OCI-LY1 (cell line): ENCODE results near the gene LHX6.

Experiments
- H2AFZ ChIP-seq: fragments of 200-600 bp; sonication (generic), shearing (Covaris generic); 2 replicates; pipeline ENCODE4 v1.6.0; 2014; ENCODE audit warnings: antibody characterized with exemption, mild to moderate bottlenecking, low read length
- H3F3A ChIP-seq: fragments of 200-600 bp; sonication (generic), shearing (Covaris generic); 2 replicates; pipeline ENCODE4 v1.6.0; 2014; ENCODE audit warnings: mild to moderate bottlenecking, antibody characterized with exemption, low read length, moderate library complexity; ENCODE audit not compliant: insufficient read depth
- H3K27ac ChIP-seq: fragments of 200-600 bp; sonication (generic); 2 replicates; pipeline ENCODE4 v1.5.1; 2014; ENCODE audit warnings: low read length, mixed run types, mild to moderate bottlenecking, low read depth; ENCODE audit not compliant: poor library complexity, severe bottlenecking
- H3K27me3 ChIP-seq: fragments of 200-600 bp; sonication (generic); 2 replicates; pipeline ENCODE4 v1.6.0; 2014; ENCODE audit warnings: antibody characterized with exemption, mild to moderate bottlenecking, low read length, moderate library complexity; ENCODE audit not compliant: insufficient read depth
- H3K36me3 ChIP-seq: fragments of 200-600 bp; sonication (generic); 2 replicates; pipeline ENCODE4 v1.6.1; 2014; ENCODE audit warnings: mild to moderate bottlenecking, antibody characterized with exemption, low read length, moderate library complexity, mixed read lengths; ENCODE audit not compliant: insufficient read depth
- H3K4me1 ChIP-seq: fragments of 200-600 bp; sonication (generic); 2 replicates; pipeline ENCODE4 v1.5.1; 2014; ENCODE audit warnings: mild to moderate bottlenecking, low read length, moderate library complexity; ENCODE audit not compliant: insufficient read depth, severe bottlenecking
- H3K4me2 ChIP-seq: fragments of 200-600 bp; sonication (generic), shearing (Covaris generic); 2 replicates; pipeline ENCODE4 v1.6.1; 2014; ENCODE audit warnings: low read length
- H3K4me3 ChIP-seq: fragments of 200-600 bp; sonication (generic); 2 replicates; pipeline ENCODE4 v1.5.1; 2014; ENCODE audit warnings: low read length, low read depth, mild to moderate bottlenecking, mixed read lengths; ENCODE audit not compliant: poor library complexity, severe bottlenecking
- H3K79me2 ChIP-seq: fragments of 200-600 bp; shearing (Covaris generic); 2 replicates; pipeline ENCODE4 v1.6.1; 2016; ENCODE audit warnings: mixed run types, low read length, mixed read lengths; ENCODE audit not compliant: insufficient read depth
- H3K9ac ChIP-seq: fragments of 200-600 bp; sonication (generic), shearing (Covaris generic); 2 replicates; pipeline ENCODE4 v1.6.1; 2014; ENCODE audit warnings: mild to moderate bottlenecking, low read length, mixed read lengths
- H3K9me2 ChIP-seq: fragments of 200-600 bp; sonication (generic), shearing (Covaris generic); 2 replicates; pipeline ENCODE4 v1.6.1; 2014; ENCODE audit warnings: low read depth, mild to moderate bottlenecking, low read length, mixed read lengths
- H3K9me3 ChIP-seq: fragments of 200-600 bp; shearing (Covaris generic); 2 replicates; pipeline ENCODE4 v1.6.1; 2014; ENCODE audit warnings: low read length, mixed read lengths
- H4K20me1 ChIP-seq: fragments of 200-600 bp; sonication (generic), shearing (Covaris generic); 2 replicates; pipeline ENCODE4 v1.6.0; 2016; ENCODE audit warnings: mild to moderate bottlenecking, low read length; ENCODE audit not compliant: insufficient read depth
- CTCF ChIP-seq: fragments of 200-600 bp; sonication (generic), shearing (Covaris generic); IDR thresholded peaks from 2 replicates; pipeline ENCODE4 v1.5.1; 2017; ENCODE audit warnings: mild to moderate bottlenecking, antibody characterized with exemption, low read length, moderate library complexity, mixed read lengths
- EZH2 ChIP-seq: fragments of 200-600 bp; sonication (generic), shearing (Covaris generic); IDR thresholded peaks from 2 replicates; pipeline ENCODE4 v1.8.0; 2017; ENCODE audit warnings: borderline replicate concordance, mixed run types, mild to moderate bottlenecking, antibody characterized with exemption, low read length, moderate library complexity, mixed read lengths

LHX6 gene

DNA sequence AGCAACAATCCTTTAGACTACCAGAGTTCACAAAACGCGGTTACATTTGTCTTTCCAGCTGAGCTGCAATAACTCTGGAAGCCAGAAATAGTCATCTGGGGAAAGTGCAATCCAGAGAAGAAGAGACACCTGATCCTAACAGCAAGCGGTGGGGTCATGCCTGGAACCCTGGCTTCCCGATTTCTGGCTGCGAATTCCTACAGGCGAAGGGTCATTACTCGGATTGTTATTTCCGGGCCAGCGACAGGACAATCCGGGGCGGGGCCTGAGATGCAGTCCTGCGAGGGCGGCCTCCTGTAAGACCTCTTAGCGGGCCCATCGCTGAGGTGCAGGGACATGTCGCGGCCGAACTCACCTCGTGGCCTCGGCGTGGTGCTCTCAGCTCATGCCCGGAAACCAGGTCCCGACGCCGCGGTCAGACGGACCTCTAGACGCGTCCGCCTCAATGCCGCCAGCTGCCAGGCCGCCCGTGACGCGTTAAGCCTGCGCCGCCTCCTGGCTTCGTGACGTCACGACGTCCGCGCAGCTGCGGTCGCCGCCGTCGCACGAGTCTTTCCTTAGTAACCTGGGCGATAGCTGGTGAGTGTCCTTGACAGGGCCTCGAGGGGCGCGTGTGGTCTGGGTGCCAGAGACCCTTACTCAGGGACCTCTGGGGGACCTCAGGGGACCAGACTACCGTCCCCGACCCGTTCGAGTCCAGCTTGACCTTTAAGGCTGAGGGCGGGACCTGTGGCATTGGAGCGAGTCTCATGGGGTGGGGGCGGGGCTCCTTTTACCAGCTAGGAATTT, 35.8 kb upstream of the LHX6 start, which contains the start of the genes MRRF and RBM18:
Gene MRRF (plus strand): TSS at position 523 of the 789 bp plus-strand sequence. CDS start 6,010 bp downstream, outside the sequence.
Gene RBM18 (minus strand): TSS at position 481 of the 789 bp plus-strand sequence. CDS start 3,348 bp downstream, outside the sequence.
- Histone ChIP-seq H3K36me3 (peaks cover 26% of the 10 kb centered on the region), H3K79me2 (peaks cover 46% of the 10 kb centered on the region), H3K4me3 (peak within 1 kb of the TSS; percentile 83), H4K20me1 (no peaks in the 10 kb centered on the region), H3F3A (no peaks in the 10 kb centered on the region), H3K9me2 (no peaks in the 10 kb centered on the region), H3K4me2 (peak within 1 kb of the TSS; percentile 95), H3K27ac (peak within 1 kb of the TSS; percentile 88), H3K27me3 (no peaks in the 10 kb centered on the region), H3K4me1 (peaks cover 48% of the 10 kb centered on the region), H3K9ac (peak within 1 kb of the TSS; percentile 88), H2AFZ (0 out of 2 replicates have a peak within 1 kb of the TSS, but pooled peaks have one; percentile 24), H3K9me3 (no peaks in the 10 kb centered on the region)
- TF ChIP-seq EZH2 (no peak), CTCF (no peak)

GRCh38 chr9:122263699-122264349, 35.1 kb upstream of the LHX6 start:
- H3F3A ChIP-seq = no peaks in the 10 kb centered on the region
- H3K4me3 ChIP-seq = peak overlapping the region; percentile 83
- TF ChIP-seq CTCF (no peak), EZH2 (no peak)
- peaks cover 46% of the 10 kb centered on the region for H3K79me2 ChIP-seq
- H3K9me2 ChIP-seq = no peaks in the 10 kb centered on the region
- no peaks in the 10 kb centered on the region for H4K20me1 ChIP-seq
- no peak overlapping the region for H2AFZ ChIP-seq
- H3K27me3 ChIP-seq = no peaks in the 10 kb centered on the region
- H3K9me3 ChIP-seq = no peaks in the 10 kb centered on the region
- H3K4me2 ChIP-seq = peak overlapping the region; percentile 95
- H3K36me3 ChIP-seq = peaks cover 34% of the 10 kb centered on the region
- peaks cover 48% of the 10 kb centered on the region for H3K4me1 ChIP-seq
- peak overlapping the region; percentile 88 for H3K9ac ChIP-seq
- peak overlapping the region; percentile 88 for H3K27ac ChIP-seq

GRCh38 chr9:122262073-122262472, 33.3 kb upstream of the LHX6 start:
- H4K20me1 ChIP-seq = no peaks in the 10 kb centered on the region
- peaks cover 30% of the 10 kb centered on the region for H3K79me2 ChIP-seq
- no peaks in the 10 kb centered on the region for H3F3A ChIP-seq
- peak overlapping the region; percentile 4; the same call in 1 of the 2 replicates for H3K4me2 ChIP-seq
- H3K4me3 ChIP-seq = no peak overlapping the region
- no peak overlapping the region for H3K9ac ChIP-seq
- H3K4me1 ChIP-seq = peaks cover 32% of the 10 kb centered on the region
- H3K9me3 ChIP-seq = no peaks in the 10 kb centered on the region
- TF ChIP-seq EZH2 (no peak), CTCF (no peak)
- H3K27me3 ChIP-seq = no peaks in the 10 kb centered on the region
- H3K36me3 ChIP-seq = peaks cover 42% of the 10 kb centered on the region
- H3K9me2 ChIP-seq = no peaks in the 10 kb centered on the region
- no peak overlapping the region for H3K27ac ChIP-seq
- no peak overlapping the region for H2AFZ ChIP-seq
